Sigmoid colon (tissue), 7 donors: Measurements from ENCODE around the gene AUTS2. TPM values are rescaled to one million over a fixed set of nuclear protein-coding genes. Genes with fewer than 3 reads are reported as not detected.

Experiments used
- DNase-seq: peaks from one replicate; pipeline ENCODE4 v3.0.0-alpha.2; 2019
- H3K27ac ChIP-seq, 4 donors: fragments of 200-600 bp; sonication (generic); one replicate each; pipeline ENCODE4 v1.5.1; 2016 to 2019; ENCODE audit warnings: mild to moderate bottlenecking in 1 of 4
- H3K27me3 ChIP-seq, 3 donors: fragments of 200-600 bp; sonication (generic); one replicate each; pipeline ENCODE4 v1.5.1; 2019; ENCODE audit warnings: mild to moderate bottlenecking in 1 of 3
- H3K36me3 ChIP-seq, 4 donors: fragments of 200-600 bp; sonication (generic); one replicate each; pipeline ENCODE4 v1.5.1; 2016 to 2019
- H3K4me1 ChIP-seq, 4 donors: fragments of 200-600 bp; sonication (generic); one replicate each; pipeline ENCODE4 v1.5.1; 2017 to 2019
- H3K4me3 ChIP-seq, 4 donors: fragments of 200-600 bp; sonication (generic); one replicate each; pipeline ENCODE4 v1.5.1; 2017 to 2019; ENCODE audit warnings: mild to moderate bottlenecking in 2 of 4, moderate library complexity in 1 of 4
- H3K9me3 ChIP-seq, 4 donors: fragments of 200-600 bp in 3 of 4; sonication (generic) in 3 of 4; one replicate each; pipeline versions ENCODE4 v1.5.1 to v1.6.1; 2013 to 2019
- CTCF ChIP-seq, 4 experiments: fragments of 450-650 bp in 3 of 4; fragments of 200-600 bp in 1 of 4; IDR thresholded peaks; one replicate each; pipeline ENCODE4 v1.5.1; 2016 to 2019; ENCODE audit warnings: antibody characterized with exemption in 4 of 4, mild to moderate bottlenecking in 3 of 4, moderate library complexity in 2 of 4
- EP300 ChIP-seq, 4 donors: sonication (generic); formaldehyde crosslinking; IDR thresholded peaks; one replicate each; pipeline ENCODE4 v1.6.1; 2017; ENCODE audit warnings: antibody characterized with exemption in 4 of 4
- POLR2A ChIP-seq, 2 donors: fragments of 450-650 bp; IDR thresholded peaks; one replicate each; pipeline ENCODE4 v1.6.1; 2016; ENCODE audit warnings: antibody characterized with exemption in 2 of 2, mild to moderate bottlenecking in 2 of 2, moderate library complexity in 2 of 2
- POLR2AphosphoS5 ChIP-seq, 4 donors: sonication (generic); formaldehyde crosslinking; IDR thresholded peaks; one replicate each; pipeline ENCODE4 v1.6.1; 2017; ENCODE audit warnings: antibody characterized with exemption in 4 of 4
- WGBS, 2 donors: extraction: QIAGEN DNeasy Blood & Tissue Kit; methylation state at CpG; one replicate each; pipeline ENCODE4 v1.1.7; 2013; 5-methylcytosine and 5-hydroxymethylcytosine counted together
- intact Hi-C: fragments of 100-400 bp; cut with DNase I; formaldehyde crosslinking; loops from one replicate; pipeline ENCODE4 v1.15.1; 2023
- polyA plus RNA-seq, 3 donors: library from polyadenylated mRNA; stranded (reverse); fragments of 200-250 nt; gene quantifications; one replicate each; pipeline ENCODE4 v1.2.3, GENCODE V29; 2013
- total RNA-seq, 4 donors: library from RNA; depleted of rRNA; stranded (reverse); fragments of >200 nt; gene quantifications; one replicate each; pipeline ENCODE4 v1.1.0, GENCODE V29; 2016
- donor health status: healthy with polysubstance abuse.
- donor health status: Bipolar disorder and iron deficiency.
- donor health status: healthy.

The AUTS2 gene
- total and polyA plus RNA-seq, 7 donors: 3.6 to 55.7 (median 25.5) TPM

- H3K9me3 ChIP-seq: no peaks in the 10 kb centered on the region
- no peaks in the 10 kb centered on the region for H3K27me3 ChIP-seq
- no peaks in the 10 kb centered on the region for H3K36me3 ChIP-seq
- TF ChIP-seq POLR2A (IDR thresholded peaks at IDR 0.05) (no peak), POLR2AphosphoS5 (IDR thresholded peaks at IDR 0.05) (no peak), EP300 (IDR thresholded peaks at IDR 0.05) (no peak)
- WGBS, 2 donors: 85 to 91% methylated on average over 5 of the region's 5 CpGs
- H3K4me3 ChIP-seq: no peak overlapping the region
- no peak overlapping the region for H3K27ac ChIP-seq
- intact Hi-C loops: no loop called here
- no peaks in the 10 kb centered on the region for H3K4me1 ChIP-seq
- DNase-seq: no peak
These were observed 1026.3 kb downstream of the AUTS2 start for GRCh38 chr7:70624500-70625103.

- Histone ChIP-seq H3K4me1 (no peaks in the 10 kb centered on the region), H3K4me3 (no peak overlapping the region), H3K9me3 (no peaks in the 10 kb centered on the region), H3K27ac (no peak overlapping the region), H3K36me3 (no peaks in the 10 kb centered on the region), H3K27me3 (no peaks in the 10 kb centered on the region)
- DNase-seq: no peak
- intact Hi-C loops: no loop called here
- TF ChIP-seq EP300 (IDR thresholded peaks at IDR 0.05) (no peak), CTCF (IDR thresholded peaks at IDR 0.05) (no peak), POLR2AphosphoS5 (IDR thresholded peaks at IDR 0.05) (no peak), POLR2A (IDR thresholded peaks at IDR 0.05) (no peak)
- 67 to 82% methylated on average over 6 of the region's 6 CpGs for WGBS, 2 donors
These were observed 1029.2 kb downstream of the AUTS2 start for GRCh38 chr7:70627461-70627860.

GRCh38 chr7:70630440-70630817 is 1032.2 kb downstream of the AUTS2 start:
- Histone ChIP-seq H3K27me3 (no peaks in the 10 kb centered on the region), H3K4me3 (no peak overlapping the region), H3K9me3 (no peaks in the 10 kb centered on the region), H3K36me3 (no peaks in the 10 kb centered on the region), H3K27ac (no peak overlapping the region), H3K4me1 (no peaks in the 10 kb centered on the region)
- intact Hi-C loops: no loop called here
- DNase-seq: no peak
- no peak for TF ChIP-seq EP300 (IDR thresholded peaks at IDR 0.05)
- no peak for TF ChIP-seq CTCF (IDR thresholded peaks at IDR 0.05)
- no peak for TF ChIP-seq POLR2AphosphoS5 (IDR thresholded peaks at IDR 0.05)
- no peak for TF ChIP-seq POLR2A (IDR thresholded peaks at IDR 0.05)
- WGBS, 2 donors: 86 to 92% methylated on average over 7 of the region's 7 CpGs

GRCh38 chr7:70630818-70631457 is 1032.7 kb downstream of the AUTS2 start:
- no peak overlapping the region for H3K27ac ChIP-seq
- H3K27me3 ChIP-seq: no peaks in the 10 kb centered on the region
- H3K4me1 ChIP-seq: no peaks in the 10 kb centered on the region
- no peaks in the 10 kb centered on the region for H3K36me3 ChIP-seq
- WGBS, 2 donors: 80 to 89% methylated on average over 28 of the region's 28 CpGs
- TF ChIP-seq CTCF (IDR thresholded peaks at IDR 0.05) (no peak), EP300 (IDR thresholded peaks at IDR 0.05) (no peak), POLR2AphosphoS5 (IDR thresholded peaks at IDR 0.05) (no peak), POLR2A (IDR thresholded peaks at IDR 0.05) (no peak)
- H3K9me3 ChIP-seq: no peaks in the 10 kb centered on the region
- H3K4me3 ChIP-seq: no peak overlapping the region
- no peak for DNase-seq
- intact Hi-C loops: no loop called here

DNA sequence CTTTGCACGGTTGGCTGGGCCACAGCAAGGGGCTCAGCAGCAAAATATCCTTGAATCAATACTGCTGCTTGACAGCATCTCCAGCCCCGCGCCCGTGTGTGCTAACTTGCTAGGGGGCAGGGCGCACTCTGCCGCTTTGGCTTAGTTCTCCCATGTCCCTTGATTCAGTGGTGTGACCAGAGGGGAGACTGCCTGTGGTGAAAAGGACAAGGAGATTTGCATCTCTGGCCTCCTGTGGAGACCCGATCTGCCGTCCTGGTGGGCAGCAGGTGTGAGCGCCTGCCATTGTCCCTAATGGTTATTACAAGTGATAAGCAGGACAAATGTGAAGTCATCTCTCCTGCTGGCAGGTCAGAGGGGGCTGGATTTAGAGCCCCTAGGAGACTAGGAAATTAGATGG is 1033.4 kb downstream of the AUTS2 start:
- intact Hi-C loops: no loop called here
- whole genome bisulfite sequencing, 2 donors: 92 to 95% methylated on average over 9 of the region's 9 CpGs
- DNase-seq: no peak

More for the DNA sequence above, 1033.4 kb downstream of the AUTS2 start:
- no peaks in the 10 kb centered on the region for H3K4me1 ChIP-seq
- H3K27me3 ChIP-seq: no peaks in the 10 kb centered on the region
- no peaks in the 10 kb centered on the region for H3K36me3 ChIP-seq
- TF ChIP-seq POLR2A (IDR thresholded peaks at IDR 0.05): no peak
- TF ChIP-seq EP300 (IDR thresholded peaks at IDR 0.05): no peak
- no peak for TF ChIP-seq POLR2AphosphoS5 (IDR thresholded peaks at IDR 0.05)
- TF ChIP-seq CTCF (IDR thresholded peaks at IDR 0.05): no peak
- no peaks in the 10 kb centered on the region for H3K9me3 ChIP-seq
- no peak overlapping the region for H3K27ac ChIP-seq
- H3K4me3 ChIP-seq: no peak overlapping the region
